ENCODE measurements around the gene MAPK10. TPM values are rescaled to one million over a fixed set of nuclear protein-coding genes. Genes with fewer than 3 reads are reported as not detected.

MAPK10 gene
- total and polyA plus RNA-seq, 2 donors (not counting 3 experiments of a cell fraction or from before 2014, with no cell fraction given): 0.17 TPM; not detected in 1

GRCh38 chr4:86346320-86346719 is 13.5 kb downstream of the MAPK10 start:
- Histone ChIP-seq H3K9ac (replicated peaks; ENCODE audit: extremely low read depth, insufficient read depth, low read length) (no peak overlapping the region), H3K4me1 (ENCODE audit: control insufficient read depth, extremely low read depth, insufficient read depth, low read length) (no peaks in the 10 kb centered on the region), H2AFZ (ENCODE audit: low read depth, low read length) (no peak overlapping the region), H3K9me3 (replicated peaks; ENCODE audit: control insufficient read depth, insufficient read depth, low read length) (no peaks in the 10 kb centered on the region), H3K27ac (ENCODE audit: insufficient read depth, low read depth, low read length) (no peak overlapping the region), H3K9me1 (replicated peaks; ENCODE audit: control insufficient read depth, extremely low read depth, insufficient read depth, low read length) (no peaks in the 10 kb centered on the region), H3K4me3 (replicated peaks in 1 of 3; ENCODE audit: insufficient read depth in 1 of 3, low read depth in 1 of 3, low read length in 3 of 3) (no peak overlapping the region), H3K4me2 (ENCODE audit: insufficient read depth, low read length) (no peak overlapping the region), H3K79me2 (ENCODE audit: control insufficient read depth, insufficient read depth, low read length) (no peaks in the 10 kb centered on the region), H3K36me3 (ENCODE audit: control insufficient read depth in 2 of 2, extremely low read depth in 1 of 2, insufficient read depth in 2 of 2, low read length in 2 of 2) (no peaks in the 10 kb centered on the region), H4K20me1 (replicated peaks; ENCODE audit: control insufficient read depth, extremely low read depth, insufficient read depth, low read length) (no peaks in the 10 kb centered on the region), H3K27me3 (ENCODE audit: control insufficient read depth in 2 of 2, insufficient read depth in 2 of 2, low read length in 2 of 2) (no peaks in the 10 kb centered on the region)
- dilution Hi-C loops (cut with MboI; ENCODE audit: extremely low pct_ligation_motif_present, low sequenced_read_pairs) (no loop called here), intact Hi-C loops (cut with micrococcal nuclease) (no loop called here)
- BruUV-seq (replicated peaks): no TSS peak
- TF ChIP-seq GATA2 (IDR thresholded peaks at IDR 0.05; ENCODE audit: insufficient read depth, insufficient read length, low read depth, low read length) (no peak), POLR2A (IDR thresholded peaks at IDR 0.05; ENCODE audit: low read depth, low read length) (no peak), MYC (IDR thresholded peaks at IDR 0.05; ENCODE audit: low read depth, low read length) (no peak), EZH2 (IDR thresholded peaks at IDR 0.05; ENCODE audit: borderline replicate concordance, low read depth, low read length, severe bottlenecking) (no peak), FOS (IDR thresholded peaks at IDR 0.05; ENCODE audit: borderline replicate concordance, insufficient read depth, low read length) (no peak), JUN (IDR thresholded peaks at IDR 0.05; ENCODE audit: borderline replicate concordance, insufficient read depth, insufficient read length, low read depth) (no peak), POLR2AphosphoS5 (IDR thresholded peaks at IDR 0.05; ENCODE audit: insufficient read depth, low read depth, low read length) (no peak)
- TF ChIP-seq, protein P1, sequence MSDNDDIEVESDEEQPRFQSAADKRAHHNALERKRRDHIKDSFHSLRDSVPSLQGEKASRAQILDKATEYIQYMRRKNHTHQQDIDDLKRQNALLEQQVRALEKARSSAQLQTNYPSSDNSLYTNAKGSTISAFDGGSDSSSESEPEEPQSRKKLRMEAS (IDR thresholded peaks at IDR 0.05; ENCODE audit: insufficient read depth, insufficient read length): no peak
- TF ChIP-seq, protein P2, sequence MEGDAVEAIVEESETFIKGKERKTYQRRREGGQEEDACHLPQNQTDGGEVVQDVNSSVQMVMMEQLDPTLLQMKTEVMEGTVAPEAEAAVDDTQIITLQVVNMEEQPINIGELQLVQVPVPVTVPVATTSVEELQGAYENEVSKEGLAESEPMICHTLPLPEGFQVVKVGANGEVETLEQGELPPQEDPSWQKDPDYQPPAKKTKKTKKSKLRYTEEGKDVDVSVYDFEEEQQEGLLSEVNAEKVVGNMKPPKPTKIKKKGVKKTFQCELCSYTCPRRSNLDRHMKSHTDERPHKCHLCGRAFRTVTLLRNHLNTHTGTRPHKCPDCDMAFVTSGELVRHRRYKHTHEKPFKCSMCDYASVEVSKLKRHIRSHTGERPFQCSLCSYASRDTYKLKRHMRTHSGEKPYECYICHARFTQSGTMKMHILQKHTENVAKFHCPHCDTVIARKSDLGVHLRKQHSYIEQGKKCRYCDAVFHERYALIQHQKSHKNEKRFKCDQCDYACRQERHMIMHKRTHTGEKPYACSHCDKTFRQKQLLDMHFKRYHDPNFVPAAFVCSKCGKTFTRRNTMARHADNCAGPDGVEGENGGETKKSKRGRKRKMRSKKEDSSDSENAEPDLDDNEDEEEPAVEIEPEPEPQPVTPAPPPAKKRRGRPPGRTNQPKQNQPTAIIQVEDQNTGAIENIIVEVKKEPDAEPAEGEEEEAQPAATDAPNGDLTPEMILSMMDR (IDR thresholded peaks at IDR 0.05; ENCODE audit: extremely low read depth in 1 of 2, insufficient read depth in 1 of 2, low read depth in 1 of 2, low read length in 2 of 2): no peak
- CTCF ChIA-PET: no interaction called here
- DNase-seq (ENCODE audit: low read depth, low spot score): no peak
- POLR2A ChIA-PET: no interaction called here
- no peak for FAIRE-seq

Measured in endothelial cell of umbilical vein (primary cell).